ENCODE results near the gene PRM1. TPM values are rescaled to one million over a fixed set of nuclear protein-coding genes. Genes with fewer than 3 reads are reported as not detected.
"Not testable (repeated sequence)": the region's sequence is repeated elsewhere in the genome, so short reads cannot be mapped to it uniquely, and the experiment has no call there.

Gene PRM1
- polyA plus RNA-seq, 2 donors: not detected

- 92% methylated on average over 4 of the region's 4 CpGs for WGBS, 2 donors
- H3K36me3 ChIP-seq (ENCODE audit: control insufficient read depth in 2 of 2, insufficient read depth in 2 of 2, low read length in 1 of 2); H3K27me3 ChIP-seq (ENCODE audit: control insufficient read depth in 1 of 2, insufficient read depth in 2 of 2, low read length in 2 of 2); H3K4me3 ChIP-seq (ENCODE audit: low read depth in 1 of 2, low read length in 2 of 2); H3K4me1 ChIP-seq (ENCODE audit: control insufficient read depth in 2 of 2, insufficient read depth in 2 of 2, low read length in 1 of 2); H3K9me3 ChIP-seq (ENCODE audit: control insufficient read depth in 2 of 2, insufficient read depth in 1 of 2, low read depth in 1 of 2, low read length in 1 of 2); H3K27ac ChIP-seq (ENCODE audit: low read depth in 2 of 2, low read length in 1 of 2): not testable (repeated sequence)
Measured at GRCh38 chr16:11289696-11290095, 8.6 kb upstream of the PRM1 start.

GRCh38 chr16:11289202-11289601 lies 8.1 kb upstream of the PRM1 start:
- Histone ChIP-seq H3K4me3 (ENCODE audit: low read depth in 1 of 2, low read length in 2 of 2) (no peak overlapping the region), H3K4me1 (ENCODE audit: control insufficient read depth in 2 of 2, insufficient read depth in 2 of 2, low read length in 1 of 2) (no peaks in the 10 kb centered on the region), H3K36me3 (ENCODE audit: control insufficient read depth in 2 of 2, insufficient read depth in 2 of 2, low read length in 1 of 2) (no peaks in the 10 kb centered on the region), H3K9me3 (ENCODE audit: control insufficient read depth in 2 of 2, insufficient read depth in 1 of 2, low read depth in 1 of 2, low read length in 1 of 2) (no peaks in the 10 kb centered on the region), H3K27me3 (ENCODE audit: control insufficient read depth in 1 of 2, insufficient read depth in 2 of 2, low read length in 2 of 2) (no peaks in the 10 kb centered on the region), H3K27ac (ENCODE audit: low read depth in 2 of 2, low read length in 1 of 2) (no peak overlapping the region)
- WGBS, 2 donors: 97 to 98% methylated on average over 2 of the region's 2 CpGs

GRCh38 chr16:11285842-11286241 lies 4.7 kb upstream of the PRM1 start:
- H3K27ac ChIP-seq (ENCODE audit: low read depth in 2 of 2, low read length in 1 of 2): no peak overlapping the region
- WGBS, 2 donors: 78 to 88% methylated on average over 2 of the region's 2 CpGs
- H3K9me3 ChIP-seq (ENCODE audit: control insufficient read depth in 2 of 2, insufficient read depth in 1 of 2, low read depth in 1 of 2, low read length in 1 of 2): no peaks in the 10 kb centered on the region
- H3K36me3 ChIP-seq (ENCODE audit: control insufficient read depth in 2 of 2, insufficient read depth in 2 of 2, low read length in 1 of 2): no peaks in the 10 kb centered on the region
- H3K4me1 ChIP-seq (ENCODE audit: control insufficient read depth in 2 of 2, insufficient read depth in 2 of 2, low read length in 1 of 2): no peaks in the 10 kb centered on the region
- H3K27me3 ChIP-seq (ENCODE audit: control insufficient read depth in 1 of 2, insufficient read depth in 2 of 2, low read length in 2 of 2): no peaks in the 10 kb centered on the region
- no peak overlapping the region for H3K4me3 ChIP-seq (ENCODE audit: low read depth in 1 of 2, low read length in 2 of 2)

- no peak overlapping the region for H3K4me3 ChIP-seq (ENCODE audit: low read depth in 1 of 2, low read length in 2 of 2)
- H3K4me1 ChIP-seq (ENCODE audit: control insufficient read depth in 2 of 2, insufficient read depth in 2 of 2, low read length in 1 of 2): no peaks in the 10 kb centered on the region
- 63 to 71% methylated on average over 4 of the region's 4 CpGs for WGBS, 2 donors
Measured at GRCh38 chr16:11283820-11284248, 2.7 kb upstream of the PRM1 start.

GRCh38 chr16:11278681-11279628 lies 2.2 kb downstream of the PRM1 start:
- no peaks in the 10 kb centered on the region for H3K4me1 ChIP-seq (ENCODE audit: control insufficient read depth in 2 of 2, insufficient read depth in 2 of 2, low read length in 1 of 2)
- no peak overlapping the region for H3K27ac ChIP-seq (ENCODE audit: low read depth in 2 of 2, low read length in 1 of 2)
- H3K4me3 ChIP-seq (ENCODE audit: low read depth in 1 of 2, low read length in 2 of 2): no peak overlapping the region
- H3K9me3 ChIP-seq (ENCODE audit: control insufficient read depth in 2 of 2, insufficient read depth in 1 of 2, low read depth in 1 of 2, low read length in 1 of 2): no peaks in the 10 kb centered on the region
- WGBS, 2 donors: 87 to 92% methylated on average over 7 of the region's 7 CpGs
- no peaks in the 10 kb centered on the region for H3K36me3 ChIP-seq (ENCODE audit: control insufficient read depth in 2 of 2, insufficient read depth in 2 of 2, low read length in 1 of 2)
- H3K27me3 ChIP-seq (ENCODE audit: control insufficient read depth in 1 of 2, insufficient read depth in 2 of 2, low read length in 2 of 2): no peaks in the 10 kb centered on the region

More at GRCh38 chr16:11283820-11284248, 2.7 kb upstream of the PRM1 start:
- no peaks in the 10 kb centered on the region for H3K9me3 ChIP-seq (ENCODE audit: control insufficient read depth in 2 of 2, insufficient read depth in 1 of 2, low read depth in 1 of 2, low read length in 1 of 2)
- no peaks in the 10 kb centered on the region for H3K36me3 ChIP-seq (ENCODE audit: control insufficient read depth in 2 of 2, insufficient read depth in 2 of 2, low read length in 1 of 2)
- H3K27me3 ChIP-seq (ENCODE audit: control insufficient read depth in 1 of 2, insufficient read depth in 2 of 2, low read length in 2 of 2): no peaks in the 10 kb centered on the region
- H3K27ac ChIP-seq (ENCODE audit: low read depth in 2 of 2, low read length in 1 of 2): no peak overlapping the region

- Histone ChIP-seq H3K4me1 (ENCODE audit: control insufficient read depth in 2 of 2, insufficient read depth in 2 of 2, low read length in 1 of 2) (no peaks in the 10 kb centered on the region), H3K36me3 (ENCODE audit: control insufficient read depth in 2 of 2, insufficient read depth in 2 of 2, low read length in 1 of 2) (no peaks in the 10 kb centered on the region), H3K9me3 (ENCODE audit: control insufficient read depth in 2 of 2, insufficient read depth in 1 of 2, low read depth in 1 of 2, low read length in 1 of 2) (no peaks in the 10 kb centered on the region), H3K27me3 (ENCODE audit: control insufficient read depth in 1 of 2, insufficient read depth in 2 of 2, low read length in 2 of 2) (no peaks in the 10 kb centered on the region), H3K27ac (ENCODE audit: low read depth in 2 of 2, low read length in 1 of 2) (no peak overlapping the region), H3K4me3 (ENCODE audit: low read depth in 1 of 2, low read length in 2 of 2) (no peak overlapping the region)
- 88 to 90% methylated on average over 12 of the region's 12 CpGs for WGBS, 2 donors
Measured at GRCh38 chr16:11277607-11278337, 3.4 kb downstream of the PRM1 start.

GRCh38 chr16:11276896-11277593 lies 4.1 kb downstream of the PRM1 start:
- H3K27ac ChIP-seq (ENCODE audit: low read depth in 2 of 2, low read length in 1 of 2): no peak overlapping the region
- H3K9me3 ChIP-seq (ENCODE audit: control insufficient read depth in 2 of 2, insufficient read depth in 1 of 2, low read depth in 1 of 2, low read length in 1 of 2): no peaks in the 10 kb centered on the region
- 82 to 83% methylated on average over 11 of the region's 11 CpGs for WGBS, 2 donors
- H3K4me1 ChIP-seq (ENCODE audit: control insufficient read depth in 2 of 2, insufficient read depth in 2 of 2, low read length in 1 of 2): peaks cover 0 to 5% of the 10 kb centered on the region in 2 donors
- no peaks in the 10 kb centered on the region for H3K27me3 ChIP-seq (ENCODE audit: control insufficient read depth in 1 of 2, insufficient read depth in 2 of 2, low read length in 2 of 2)
- H3K36me3 ChIP-seq (ENCODE audit: control insufficient read depth in 2 of 2, insufficient read depth in 2 of 2, low read length in 1 of 2): no peaks in the 10 kb centered on the region
- H3K4me3 ChIP-seq (ENCODE audit: low read depth in 1 of 2, low read length in 2 of 2): no peak overlapping the region

- no peaks in the 10 kb centered on the region for H3K9me3 ChIP-seq (ENCODE audit: control insufficient read depth in 2 of 2, insufficient read depth in 1 of 2, low read depth in 1 of 2, low read length in 1 of 2)
Measured at GRCh38 chr16:11276143-11276895, 4.8 kb downstream of the PRM1 start, which contains the start of gene PRM2. Gene PRM2, minus strand, starts transcription at chr16:11276480. Its CDS starts 110 bp downstream, at chr16:11276370.

GRCh38 chr16:11274964-11275363 lies 6.2 kb downstream of the PRM1 start:
- Histone ChIP-seq H3K4me3 (ENCODE audit: low read depth in 1 of 2, low read length in 2 of 2) (no peak overlapping the region), H3K27me3 (ENCODE audit: control insufficient read depth in 1 of 2, insufficient read depth in 2 of 2, low read length in 2 of 2) (no peaks in the 10 kb centered on the region), H3K27ac (ENCODE audit: low read depth in 2 of 2, low read length in 1 of 2) (no peak overlapping the region), H3K9me3 (ENCODE audit: control insufficient read depth in 2 of 2, insufficient read depth in 1 of 2, low read depth in 1 of 2, low read length in 1 of 2) (no peaks in the 10 kb centered on the region), H3K4me1 (ENCODE audit: control insufficient read depth in 2 of 2, insufficient read depth in 2 of 2, low read length in 1 of 2) (peaks cover 0 to 5% of the 10 kb centered on the region in 2 donors), H3K36me3 (ENCODE audit: control insufficient read depth in 2 of 2, insufficient read depth in 2 of 2, low read length in 1 of 2) (no peaks in the 10 kb centered on the region)
- 93% methylated on average over 7 of the region's 7 CpGs for WGBS, 2 donors

More at GRCh38 chr16:11276143-11276895, 4.8 kb downstream of the PRM1 start, which contains the start of gene PRM2:
- 92% methylated on average over 26 of the region's 26 CpGs for WGBS, 2 donors
- Histone ChIP-seq H3K4me3 (ENCODE audit: low read depth in 1 of 2, low read length in 2 of 2) (no peak within 1 kb of the TSS), H3K4me1 (ENCODE audit: control insufficient read depth in 2 of 2, insufficient read depth in 2 of 2, low read length in 1 of 2) (peaks cover 0 to 5% of the 10 kb centered on the region in 2 donors), H3K27ac (ENCODE audit: low read depth in 2 of 2, low read length in 1 of 2) (no peak within 1 kb of the TSS), H3K27me3 (ENCODE audit: control insufficient read depth in 1 of 2, insufficient read depth in 2 of 2, low read length in 2 of 2) (no peaks in the 10 kb centered on the region), H3K36me3 (ENCODE audit: control insufficient read depth in 2 of 2, insufficient read depth in 2 of 2, low read length in 1 of 2) (no peaks in the 10 kb centered on the region)
